GM12878 (cell line): Measurements from ENCODE around the gene NEU1. TPM values are rescaled to one million over a fixed set of nuclear protein-coding genes. Genes with fewer than 3 reads are reported as not detected.

Experiments
- ATAC-seq: fragments of 200-7000 bp; cut with Tn5 transposase; 3 replicates; pipeline ENCODE4 v1.9.1; 2020; ENCODE audit warnings: mild to moderate bottlenecking, moderate library complexity
- BruUV-seq: library from RNA; stranded (reverse); fragments of 400-500 nt; replicated peaks from 2 replicates; lab custom pipeline; 2021; lab: Mats Ljungman, UMichigan
- CTCF ChIA-PET: fragments of 300-600 bp; sonication (Branson Sonifier 250); formaldehyde crosslinking; extraction: SDS; loops from one replicate; lab custom pipeline; 2021; ENCODE audit warnings: inconsistent platforms; lab: Yijun Ruan, JAX
- POLR2A ChIA-PET: fragments of 350-600 bp; formaldehyde crosslinking; extraction: SDS; loops from one replicate; lab custom pipeline; 2021; ENCODE audit warnings: inconsistent platforms; lab: Charles Lee
- RAD21 ChIA-PET: fragments of 300-600 bp; sonication (Branson Sonifier 250); formaldehyde crosslinking; loops from one replicate; lab custom pipeline; 2023; ENCODE audit warnings: antibody characterized with exemption; ENCODE audit not compliant: unreplicated experiment; lab: Charles Lee
- SMC1A ChIA-PET: fragments of 300-600 bp; sonication (Branson Sonifier 250); formaldehyde crosslinking; loops from one replicate; lab custom pipeline; 2023; ENCODE audit not compliant: unreplicated experiment, uncharacterized antibody; lab: Charles Lee
- DNase-seq: peaks from one replicate; pipeline ENCODE4 v3.0.0-alpha.2; 2011; ENCODE audit warnings: low read depth, low spot score
- FAIRE-seq: peaks from 3 replicates; lab custom pipeline; 2011; peaks lifted over from hg19 to GRCh38; lab: Jason Lieb, UNC
- H2AFZ ChIP-seq: 2 replicates; pipeline ENCODE4 v1.6.0; 2011; ENCODE audit warnings: low read depth, low read length, control low read depth; ENCODE audit not compliant: control insufficient read depth
- H3K27ac ChIP-seq: 2 replicates; pipeline ENCODE4 v1.5.1; 2011; ENCODE audit warnings: control low read depth; ENCODE audit not compliant: control insufficient read depth, insufficient read depth
- H3K27me3 ChIP-seq, 2 experiments: replicated peaks in 1 of 2; 2 replicates each; pipeline versions ENCODE4 v1.6.0 to v1.6.1; 2011; ENCODE audit warnings: low read length in 1 of 2; ENCODE audit not compliant: control insufficient read depth in 2 of 2, insufficient read depth in 2 of 2
- H3K36me3 ChIP-seq, 2 experiments: 2 replicates each; pipeline ENCODE4 v1.5.1; 2011; ENCODE audit warnings: low read length in 1 of 2; ENCODE audit not compliant: control insufficient read depth in 2 of 2, insufficient read depth in 2 of 2
- H3K4me1 ChIP-seq: 2 replicates; pipeline ENCODE4 v1.6.1; 2011; ENCODE audit warnings: mild to moderate bottlenecking, low read length, moderate library complexity, mixed read lengths; ENCODE audit not compliant: control insufficient read depth, insufficient read depth
- H3K4me2 ChIP-seq: 2 replicates; pipeline ENCODE4 v1.6.0; 2011; ENCODE audit warnings: control low read depth; ENCODE audit not compliant: control insufficient read depth, insufficient read depth
- H3K4me3 ChIP-seq: fragments of 200-600 bp; sonication (generic); 2 replicates; pipeline ENCODE4 v1.5.1; 2016
- H3K79me2 ChIP-seq: 2 replicates; pipeline ENCODE4 v1.6.0; 2011; ENCODE audit warnings: low read length; ENCODE audit not compliant: control insufficient read depth, insufficient read depth
- H3K9ac ChIP-seq: 2 replicates; pipeline ENCODE4 v1.8.0; 2011; ENCODE audit warnings: low read length, control low read depth, mixed read lengths; ENCODE audit not compliant: control insufficient read depth, insufficient read depth
- H3K9me3 ChIP-seq: replicated peaks from 3 replicates; pipeline ENCODE4 v1.5.1; 2011; ENCODE audit warnings: mild to moderate bottlenecking, low read length; ENCODE audit not compliant: control insufficient read depth, insufficient read depth
- H4K20me1 ChIP-seq: 2 replicates; pipeline ENCODE4 v1.6.0; 2011; ENCODE audit not compliant: control insufficient read depth, insufficient read depth
- ASH2L ChIP-seq: fragments of 300-600, 200-600 bp; sonication (generic); IDR thresholded peaks from 2 replicates; pipeline ENCODE4 v1.6.1; 2017; ENCODE audit warnings: low read depth, mild to moderate bottlenecking, borderline replicate concordance
- CBX3 ChIP-seq: fragments of 200-600 bp; sonication (generic); IDR thresholded peaks from 2 replicates; pipeline ENCODE4 v1.6.1; 2016; ENCODE audit warnings: low read depth, borderline replicate concordance
- EED ChIP-seq: sonication (generic); IDR thresholded peaks from 2 replicates; pipeline ENCODE4 v1.6.1; 2016; ENCODE audit warnings: antibody characterized with exemption, low read depth
- EP300 ChIP-seq, 2 experiments: fragments of 150-350 bp in 1 of 2; IDR thresholded peaks; 2 replicates each; pipeline ENCODE4 v1.6.1; 2011 to 2012; ENCODE audit warnings: low read depth in 2 of 2, low read length in 2 of 2, borderline replicate concordance in 1 of 2, improper control_type of control experiment in 1 of 2, inconsistent platforms in 1 of 2; ENCODE audit not compliant: control insufficient read depth in 1 of 2
- HCFC1 ChIP-seq: fragments of 150-350 bp; IDR thresholded peaks from 2 replicates; pipeline ENCODE4 v1.6.1; 2014; ENCODE audit warnings: low read length
- IRF4 ChIP-seq: IDR thresholded peaks from 2 replicates; pipeline ENCODE4 v1.6.1; 2011; ENCODE audit warnings: low read depth, low read length
- JUND ChIP-seq: IDR thresholded peaks from 2 replicates; pipeline ENCODE4 v1.6.1; 2012; ENCODE audit warnings: low read depth, mild to moderate bottlenecking, low read length, improper control_type of control experiment, moderate library complexity
- MXI1 ChIP-seq: fragments of 150-350 bp; IDR thresholded peaks from 2 replicates; pipeline ENCODE4 v1.6.1; 2011; ENCODE audit warnings: low read depth, mild to moderate bottlenecking, inconsistent platforms, low read length, improper control_type of control experiment
- NFXL1 ChIP-seq: fragments of 450-650 bp; IDR thresholded peaks from 2 replicates; pipeline ENCODE4 v1.6.1; 2017; ENCODE audit warnings: antibody characterized with exemption, mild to moderate bottlenecking, borderline replicate concordance
- NFYA ChIP-seq: IDR thresholded peaks from 2 replicates; pipeline ENCODE4 v1.6.1; 2011; ENCODE audit warnings: low read depth, mild to moderate bottlenecking, low read length, improper control_type of control experiment, borderline replicate concordance
- PAX5 ChIP-seq: IDR thresholded peaks from 2 replicates; pipeline ENCODE4 v1.6.1; 2011; ENCODE audit warnings: low read depth, low read length, borderline replicate concordance
- POLR2A ChIP-seq: IDR thresholded peaks from 2 replicates; pipeline ENCODE4 v1.6.1; 2011; ENCODE audit warnings: low read depth, mild to moderate bottlenecking, low read length
- POLR2AphosphoS5 ChIP-seq: IDR thresholded peaks from 2 replicates; pipeline ENCODE4 v1.6.1; 2011; ENCODE audit warnings: mild to moderate bottlenecking, low read length, inconsistent platforms
- RAD21 ChIP-seq: IDR thresholded peaks from 2 replicates; pipeline ENCODE4 v1.6.1; 2011; ENCODE audit warnings: mild to moderate bottlenecking, low read depth, low read length, moderate library complexity; ENCODE audit not compliant: insufficient read depth
- RCOR1 ChIP-seq: conservative IDR thresholded peaks from 2 replicates; pipeline ENCODE4 v1.6.1; 2012; ENCODE audit warnings: low read depth, low read length, improper control_type of control experiment
- RELB ChIP-seq: fragments of 450-650 bp; IDR thresholded peaks from 2 replicates; pipeline ENCODE4 v1.6.1; 2017; ENCODE audit warnings: low read depth, mild to moderate bottlenecking, moderate library complexity
- RUNX3 ChIP-seq: IDR thresholded peaks from 2 replicates; pipeline ENCODE4 v1.6.1; 2012; ENCODE audit warnings: low read length, inconsistent platforms
- SIN3A ChIP-seq: IDR thresholded peaks from 2 replicates; pipeline ENCODE4 v1.6.1; 2012; ENCODE audit warnings: low read depth, low read length, improper control_type of control experiment
- WGBS: methylation state at CpG from one replicate; pipeline ENCODE4 v1.1.6; 2016; ENCODE audit warnings: low lambda C conversion rate; ENCODE audit not compliant: insufficient replicate concordance, insufficient coverage; ENCODE audit errors: missing lambda C conversion rate; 5-methylcytosine and 5-hydroxymethylcytosine counted together
- in situ Hi-C: fragments of 300-500 bp; cut with MboI; formaldehyde crosslinking; loops from 9 replicates; pipeline ENCODE4 v1.14.3; 2018; ENCODE audit warnings: mixed read lengths
- intact Hi-C: fragments of 100-400 bp; cut with micrococcal nuclease; formaldehyde crosslinking; loops from one replicate; pipeline ENCODE4 v1.14.2; 2022; ENCODE audit not compliant: unreplicated experiment
- polyA plus RNA-seq, 11 experiments: library from polyadenylated mRNA; depleted of rRNA in 4 of 11; unstranded in 6 of 11; stranded (reverse) in 5 of 11; fragments of >200 nt; fragmentation: Nextera tagmentation in 4 of 11; fragmentation: Illumina TruSeq in 1 of 11; extraction: Ambion mirVana in 4 of 11; extraction: Trizol in 1 of 11; gene quantifications; 1 replicate in 1 of 11; 2 replicates in 10 of 11; pipeline versions ENCODE4 v1.2.1 to v1.2.3, GENCODE V29; 2011 to 2016; ENCODE audit warnings: inconsistent platforms in 2 of 11, missing spikeins in 2 of 11, low read depth in 1 of 11
- total RNA-seq, 4 experiments: library from RNA; depleted of rRNA in 3 of 4; stranded (reverse); fragments of >200 nt in 3 of 4; fragmentation: Illumina TruSeq in 1 of 4; extraction: Trizol in 1 of 4; gene quantifications; 2 replicates each; pipeline versions ENCODE4 v1.2.1 to v1.2.3, GENCODE V29; 2013 to 2021

The NEU1 gene
- total and polyA plus RNA-seq, 10 of the 15 experiments (the other 5 are each of a cell fraction or from before 2014, with no cell fraction given): 7.2 to 26.9 (median 21.6) TPM

- intact Hi-C loops: no loop called here
- no peak for TF ChIP-seq NFYA
- TF ChIP-seq POLR2A: no peak
- TF ChIP-seq CBX3: no peak
- TF ChIP-seq NFXL1: no peak
- TF ChIP-seq JUND: no peak
- TF ChIP-seq EED: no peak
- no peak for TF ChIP-seq ASH2L
- no peak for TF ChIP-seq RCOR1
- no peak for TF ChIP-seq PAX5
- TF ChIP-seq IRF4: no peak
- TF ChIP-seq HCFC1: peak; percentile 92
- TF ChIP-seq RAD21: no peak
- 0 out of 2 replicates have a peak, but pooled peaks have one; percentile 17 for TF ChIP-seq SIN3A
- TF ChIP-seq MXI1: no peak; the same call in 1 of the 2 replicates
- no peak for TF ChIP-seq POLR2AphosphoS5
- peak; percentile 32; the same call in 1 of the 2 replicates for TF ChIP-seq RUNX3
- TF ChIP-seq RELB: peak; percentile 44
- no peak for TF ChIP-seq EP300 (IDR thresholded peaks at IDR 0.05; ENCODE audit: borderline replicate concordance in 1 of 2, control insufficient read depth in 1 of 2, low read depth in 2 of 2, low read length in 2 of 2)
Observed at GRCh38 chr6:31898383-31899011, 35.9 kb upstream of the NEU1 start.

More at GRCh38 chr6:31898383-31899011, 35.9 kb upstream of the NEU1 start:
- peak overlapping the region; percentile 91 for H3K4me3 ChIP-seq
- H3K27me3 ChIP-seq: no peaks in the 10 kb centered on the region
- peak overlapping the region; percentile 77 for H3K4me2 ChIP-seq
- POLR2A ChIA-PET: interaction anchor here (0.6 to 1.9 kb wide), 13 partner anchors 9 to 948 kb away, joined by 3 to 6 read pairs (median 4); partner anchors contain the start of genes ABHD16A, ATF6B, FKBPL and NEU1
- RAD21 ChIA-PET: interaction anchor here (0.7 to 1.5 kb wide), 4 partner anchors 18 to 66 kb away, joined by 3 to 7 read pairs (median 3); partner anchors contain the start of gene NEU1
- H3K9me3 ChIP-seq: no peaks in the 10 kb centered on the region
- peak overlapping the region; percentile 77 for H2AFZ ChIP-seq
- in situ Hi-C loops: no loop called here
- H3K79me2 ChIP-seq: peaks cover 12% of the 10 kb centered on the region
- no peak for DNase-seq
- H4K20me1 ChIP-seq: no peaks in the 10 kb centered on the region
- H3K27ac ChIP-seq: peak overlapping the region; percentile 70
- no TSS peak for BruUV-seq
- H3K4me1 ChIP-seq: peaks cover 18% of the 10 kb centered on the region
- H3K36me3 ChIP-seq: peaks cover 0 to 5% of the 10 kb centered on the region in 2 experiments; a peak in 3 of 4 replicates
- ATAC-seq: peak; percentile 53
- FAIRE-seq: peak; percentile 88
- SMC1A ChIA-PET: interaction anchor here (0.6 to 1.3 kb wide), 8 partner anchors 10 to 668 kb away, joined by 3 to 4 read pairs (median 3); partner anchors contain the start of genes NELFE, NEU1 and SKIC2
- CTCF ChIA-PET: interaction anchor here (0.7 to 1.5 kb wide), 7 partner anchors 15 to 247 kb away, joined by 3 to 9 read pairs (median 3); no protein-coding TSS in a partner anchor
- 14% methylated on average over 8 of the region's 8 CpGs for WGBS
- H3K9ac ChIP-seq: peak overlapping the region; percentile 76
